HEK293 (cell line): ENCODE data around the gene DCPS.

Experiments used
- MEIS1 ChIP-seq: sonication (generic); formaldehyde crosslinking; IDR thresholded peaks from 2 replicates; pipeline ENCODE4 v1.8.1; 2022; ENCODE audit warnings: missing genetic modification reagents, mild to moderate bottlenecking, borderline replicate concordance
- OSR2 ChIP-seq: fragments of 450-650 bp; formaldehyde crosslinking; IDR thresholded peaks from 2 replicates; pipeline ENCODE4 v1.5.1; 2016; ENCODE audit warnings: missing biosample characterization, missing genetic modification characterization
- PATZ1 ChIP-seq: fragments of 450-650 bp; formaldehyde crosslinking; IDR thresholded peaks from 2 replicates; pipeline ENCODE4 v1.5.1; 2016; ENCODE audit warnings: missing biosample characterization, missing genetic modification characterization
- PRDM1 ChIP-seq: fragments of 450-650 bp; formaldehyde crosslinking; IDR thresholded peaks from 2 replicates; pipeline ENCODE4; 2016; ENCODE audit warnings: missing biosample characterization, missing genetic modification characterization
- SP2 ChIP-seq: fragments of 450-650 bp; formaldehyde crosslinking; IDR thresholded peaks from 2 replicates; pipeline ENCODE4 v1.5.1; 2016; ENCODE audit warnings: missing biosample characterization, missing genetic modification characterization
- SP7 ChIP-seq: fragments of 450-650 bp; formaldehyde crosslinking; IDR thresholded peaks from 2 replicates; pipeline ENCODE4 v1.5.1; 2016; ENCODE audit warnings: missing biosample characterization, missing genetic modification characterization
- YY1 ChIP-seq: fragments of 450-650 bp; formaldehyde crosslinking; IDR thresholded peaks from 2 replicates; pipeline ENCODE4 v1.5.1; 2018; ENCODE audit warnings: missing biosample characterization, missing genetic modification characterization
- ZBTB20 ChIP-seq: fragments of 450-650 bp; formaldehyde crosslinking; IDR thresholded peaks from 2 replicates; pipeline ENCODE4 v1.5.1; 2016; ENCODE audit warnings: missing biosample characterization, missing genetic modification characterization
- ZBTB26 ChIP-seq: fragments of 450-650 bp; formaldehyde crosslinking; optimal IDR thresholded peaks from 2 replicates; pipeline ENCODE3; 2016; ENCODE audit warnings: missing biosample characterization, mild to moderate bottlenecking, missing genetic modification characterization
- ZEB2 ChIP-seq: fragments of 450-650 bp; formaldehyde crosslinking; IDR thresholded peaks from 2 replicates; pipeline ENCODE4 v1.5.1; 2016; ENCODE audit warnings: missing biosample characterization, missing genetic modification characterization
- ZNF121 ChIP-seq: fragments of 450-650 bp; formaldehyde crosslinking; IDR thresholded peaks from 2 replicates; pipeline ENCODE4 v1.5.1; 2016; ENCODE audit warnings: missing biosample characterization, missing genetic modification characterization
- ZNF148 ChIP-seq: fragments of 450-650 bp; formaldehyde crosslinking; IDR thresholded peaks from 2 replicates; pipeline ENCODE4 v1.5.0; 2017; ENCODE audit warnings: missing biosample characterization, missing genetic modification characterization, borderline replicate concordance
- ZNF157 ChIP-seq: fragments of 450-650 bp; formaldehyde crosslinking; IDR thresholded peaks from 2 replicates; pipeline ENCODE4 v1.5.1; 2016; ENCODE audit warnings: missing biosample characterization, missing genetic modification characterization
- ZNF169 ChIP-seq: fragments of 450-650 bp; formaldehyde crosslinking; IDR thresholded peaks from 2 replicates; pipeline ENCODE4 v1.5.1; 2016; ENCODE audit warnings: missing biosample characterization, missing genetic modification characterization
- ZNF2 ChIP-seq: fragments of 450-650 bp; formaldehyde crosslinking; IDR thresholded peaks from 2 replicates; pipeline ENCODE4 v1.5.1; 2016; ENCODE audit warnings: missing biosample characterization, missing genetic modification characterization
- ZNF335 ChIP-seq: fragments of 450-650 bp; formaldehyde crosslinking; conservative IDR thresholded peaks from 2 replicates; pipeline ENCODE4 v1.5.1; 2016; ENCODE audit warnings: missing biosample characterization, missing genetic modification characterization
- ZNF449 ChIP-seq: fragments of 450-650 bp; formaldehyde crosslinking; IDR thresholded peaks from 2 replicates; pipeline ENCODE4 v1.5.1; 2017; ENCODE audit warnings: missing biosample characterization, mild to moderate bottlenecking, missing genetic modification characterization, moderate library complexity
- ZNF510 ChIP-seq: fragments of 450-650 bp; formaldehyde crosslinking; IDR thresholded peaks from 2 replicates; pipeline ENCODE4 v1.5.1; 2018; ENCODE audit warnings: mild to moderate bottlenecking, missing genetic modification characterization, missing biosample characterization; ENCODE audit not compliant: insufficient replicate concordance
- ZNF529 ChIP-seq: fragments of 450-650 bp; formaldehyde crosslinking; IDR thresholded peaks from 2 replicates; pipeline ENCODE4 v1.5.1; 2017; ENCODE audit warnings: missing genetic modification characterization, missing biosample characterization; ENCODE audit not compliant: insufficient replicate concordance
- ZNF555 ChIP-seq: fragments of 450-650 bp; formaldehyde crosslinking; conservative IDR thresholded peaks from 2 replicates; pipeline ENCODE4 v1.5.1; 2017; ENCODE audit warnings: missing biosample characterization, mild to moderate bottlenecking, missing genetic modification characterization, inconsistent platforms
- ZNF571 ChIP-seq: fragments of 450-650 bp; formaldehyde crosslinking; IDR thresholded peaks from 2 replicates; pipeline ENCODE4 v1.5.0; 2017; ENCODE audit warnings: missing biosample characterization, missing genetic modification characterization
- ZNF639 ChIP-seq: fragments of 450-650 bp; formaldehyde crosslinking; IDR thresholded peaks from 2 replicates; pipeline ENCODE4 v1.5.1; 2016; ENCODE audit warnings: missing biosample characterization, missing genetic modification characterization
- ZXDB ChIP-seq: fragments of 450-650 bp; formaldehyde crosslinking; IDR thresholded peaks from 2 replicates; pipeline ENCODE4 v1.5.1; 2016; ENCODE audit warnings: missing biosample characterization, missing genetic modification characterization
- TF ChIP-seq, protein P1 (sequence below): fragments of 450-650 bp; formaldehyde crosslinking; IDR thresholded peaks from 2 replicates; pipeline ENCODE4 v1.5.1; 2016; ENCODE audit warnings: missing biosample characterization, missing genetic modification characterization
- TF ChIP-seq, protein P2 (sequence below): fragments of 450-650 bp; formaldehyde crosslinking; IDR thresholded peaks from 2 replicates; pipeline ENCODE4; 2016; ENCODE audit warnings: missing biosample characterization, missing genetic modification characterization
- TF ChIP-seq, protein P3 (sequence below): fragments of 450-650 bp; IDR thresholded peaks from 2 replicates; pipeline ENCODE4 v1.5.1; 2018; ENCODE audit warnings: missing biosample characterization, mild to moderate bottlenecking, missing genetic modification characterization

DCPS gene

GRCh38 chr11:126268708-126269579 is 34.9 kb upstream of the DCPS start, which contains the start of the genes FOXRED1 and SRPRA (continued):
- TF ChIP-seq ZNF529 (tag by site-specific recombination) (no peak), ZNF449 (no peak), ZNF639 (tag by site-specific recombination) (peak; percentile 43; the same call in 1 of the 2 replicates), ZNF148 (tag by site-specific recombination) (no peak), ZXDB (tag by site-specific recombination) (peak; percentile 53; the same call in 1 of the 2 replicates), ZNF510 (tag by site-specific recombination) (no peak), ZNF555 (tag by site-specific recombination) (no peak), ZBTB20 (tag by site-specific recombination) (peak; percentile 89), PRDM1 (tag by site-specific recombination) (no peak), YY1 (tag by site-specific recombination) (peak; percentile 76), PATZ1 (tag by site-specific recombination) (peak; percentile 92), ZNF169 (tag by site-specific recombination) (no peak), ZBTB26 (peak; percentile 87), OSR2 (tag by site-specific recombination) (no peak), ZNF2 (tag by site-specific recombination) (0 out of 2 replicates have a peak, but pooled peaks have one; percentile 62), ZNF335 (tag by site-specific recombination) (peak; percentile 71), ZNF121 (peak; percentile 23; the same call in 1 of the 2 replicates), ZEB2 (tag by site-specific recombination) (peak; percentile 77), MEIS1 (CRISPR knock-in tag) (no peak), SP2 (tag by site-specific recombination) (peak; percentile 97), ZNF157 (tag by site-specific recombination) (no peak), SP7 (tag by site-specific recombination) (peak; percentile 49; the same call in 1 of the 2 replicates), ZNF571 (tag by site-specific recombination) (no peak)
- TF ChIP-seq, protein P1, sequence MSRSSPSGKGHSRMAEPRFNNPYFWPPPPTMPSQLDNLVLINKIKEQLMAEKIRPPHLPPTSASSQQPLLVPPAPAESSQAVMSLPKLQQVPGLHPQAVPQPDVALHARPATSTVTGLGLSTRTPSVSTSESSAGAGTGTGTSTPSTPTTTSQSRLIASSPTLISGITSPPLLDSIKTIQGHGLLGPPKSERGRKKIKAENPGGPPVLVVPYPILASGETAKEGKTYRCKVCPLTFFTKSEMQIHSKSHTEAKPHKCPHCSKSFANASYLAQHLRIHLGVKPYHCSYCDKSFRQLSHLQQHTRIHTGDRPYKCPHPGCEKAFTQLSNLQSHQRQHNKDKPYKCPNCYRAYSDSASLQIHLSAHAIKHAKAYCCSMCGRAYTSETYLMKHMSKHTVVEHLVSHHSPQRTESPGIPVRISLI, result no peak
- TF ChIP-seq, protein P2, sequence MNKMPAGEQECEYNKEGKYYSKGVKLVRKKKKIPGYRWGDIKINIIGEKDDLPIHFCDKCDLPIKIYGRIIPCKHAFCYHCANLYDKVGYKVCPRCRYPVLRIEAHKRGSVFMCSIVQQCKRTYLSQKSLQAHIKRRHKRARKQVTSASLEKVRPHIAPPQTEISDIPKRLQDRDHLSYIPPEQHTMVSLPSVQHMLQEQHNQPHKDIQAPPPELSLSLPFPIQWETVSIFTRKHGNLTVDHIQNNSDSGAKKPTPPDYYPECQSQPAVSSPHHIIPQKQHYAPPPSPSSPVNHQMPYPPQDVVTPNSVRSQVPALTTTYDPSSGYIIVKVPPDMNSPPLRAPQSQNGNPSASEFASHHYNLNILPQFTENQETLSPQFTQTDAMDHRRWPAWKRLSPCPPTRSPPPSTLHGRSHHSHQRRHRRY (tag by site-specific recombination), result no peak
- TF ChIP-seq, protein P3, sequence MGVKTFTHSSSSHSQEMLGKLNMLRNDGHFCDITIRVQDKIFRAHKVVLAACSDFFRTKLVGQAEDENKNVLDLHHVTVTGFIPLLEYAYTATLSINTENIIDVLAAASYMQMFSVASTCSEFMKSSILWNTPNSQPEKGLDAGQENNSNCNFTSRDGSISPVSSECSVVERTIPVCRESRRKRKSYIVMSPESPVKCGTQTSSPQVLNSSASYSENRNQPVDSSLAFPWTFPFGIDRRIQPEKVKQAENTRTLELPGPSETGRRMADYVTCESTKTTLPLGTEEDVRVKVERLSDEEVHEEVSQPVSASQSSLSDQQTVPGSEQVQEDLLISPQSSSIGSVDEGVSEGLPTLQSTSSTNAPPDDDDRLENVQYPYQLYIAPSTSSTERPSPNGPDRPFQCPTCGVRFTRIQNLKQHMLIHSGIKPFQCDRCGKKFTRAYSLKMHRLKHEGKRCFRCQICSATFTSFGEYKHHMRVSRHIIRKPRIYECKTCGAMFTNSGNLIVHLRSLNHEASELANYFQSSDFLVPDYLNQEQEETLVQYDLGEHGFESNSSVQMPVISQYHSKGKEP, result no peak
